Measurements from ENCODE around the gene OXSR1.

DNA sequence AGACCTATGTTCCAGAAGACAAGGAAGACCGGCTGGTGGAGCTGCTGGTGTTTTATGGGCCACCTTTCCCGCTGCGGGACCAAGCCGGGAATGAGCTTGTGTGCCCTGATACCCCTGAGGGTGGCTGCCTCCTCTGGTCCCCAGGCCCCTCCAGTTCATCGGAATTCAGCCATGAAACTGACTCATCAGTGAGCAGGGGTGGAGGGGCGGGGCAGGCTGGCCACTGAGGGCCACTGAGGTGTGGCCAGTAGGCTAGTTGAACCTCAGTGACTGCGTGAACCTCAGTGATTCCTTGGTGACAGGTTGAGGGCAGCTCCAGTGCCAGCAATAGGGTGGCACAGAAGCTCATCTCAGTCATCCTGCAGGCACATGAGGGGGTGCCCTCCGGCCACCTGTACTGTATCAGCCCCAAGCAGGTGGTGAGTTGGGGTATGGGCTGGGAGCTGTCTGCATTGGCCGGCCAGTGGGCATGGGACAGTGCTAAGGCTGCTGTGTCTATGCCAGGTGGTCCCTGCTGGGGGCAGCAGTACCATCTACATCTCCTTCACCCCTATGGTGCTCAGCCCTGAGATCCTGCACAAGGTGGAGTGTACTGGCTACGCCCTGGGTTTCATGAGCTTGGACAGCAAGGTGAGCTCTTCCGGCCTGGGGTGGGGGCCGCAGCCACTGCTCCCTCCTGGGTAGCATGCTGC, 48.7 kb upstream of the OXSR1 start:
- TF ChIP-seq KAT2A (conservative IDR thresholded peaks at IDR 0.05; ENCODE audit: control insufficient read depth, low read depth, low read length) = no peak
- TF ChIP-seq, protein P1, sequence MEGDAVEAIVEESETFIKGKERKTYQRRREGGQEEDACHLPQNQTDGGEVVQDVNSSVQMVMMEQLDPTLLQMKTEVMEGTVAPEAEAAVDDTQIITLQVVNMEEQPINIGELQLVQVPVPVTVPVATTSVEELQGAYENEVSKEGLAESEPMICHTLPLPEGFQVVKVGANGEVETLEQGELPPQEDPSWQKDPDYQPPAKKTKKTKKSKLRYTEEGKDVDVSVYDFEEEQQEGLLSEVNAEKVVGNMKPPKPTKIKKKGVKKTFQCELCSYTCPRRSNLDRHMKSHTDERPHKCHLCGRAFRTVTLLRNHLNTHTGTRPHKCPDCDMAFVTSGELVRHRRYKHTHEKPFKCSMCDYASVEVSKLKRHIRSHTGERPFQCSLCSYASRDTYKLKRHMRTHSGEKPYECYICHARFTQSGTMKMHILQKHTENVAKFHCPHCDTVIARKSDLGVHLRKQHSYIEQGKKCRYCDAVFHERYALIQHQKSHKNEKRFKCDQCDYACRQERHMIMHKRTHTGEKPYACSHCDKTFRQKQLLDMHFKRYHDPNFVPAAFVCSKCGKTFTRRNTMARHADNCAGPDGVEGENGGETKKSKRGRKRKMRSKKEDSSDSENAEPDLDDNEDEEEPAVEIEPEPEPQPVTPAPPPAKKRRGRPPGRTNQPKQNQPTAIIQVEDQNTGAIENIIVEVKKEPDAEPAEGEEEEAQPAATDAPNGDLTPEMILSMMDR (IDR thresholded peaks at IDR 0.05 in 2 of 3, conservative IDR thresholded peaks at IDR 0.05 in 1 of 3; ENCODE audit: control insufficient read depth in 2 of 3, extremely low read depth in 1 of 3, insufficient read depth in 1 of 3, low read depth in 3 of 3, low read length in 3 of 3) = 0 out of 6 replicates have a peak, but pooled peaks of 1 of the 3 experiments have one; percentile 2
- no peak for TF ChIP-seq RFX5 (IDR thresholded peaks at IDR 0.05; ENCODE audit: low read depth, low read length)
- TF ChIP-seq, protein P2, sequence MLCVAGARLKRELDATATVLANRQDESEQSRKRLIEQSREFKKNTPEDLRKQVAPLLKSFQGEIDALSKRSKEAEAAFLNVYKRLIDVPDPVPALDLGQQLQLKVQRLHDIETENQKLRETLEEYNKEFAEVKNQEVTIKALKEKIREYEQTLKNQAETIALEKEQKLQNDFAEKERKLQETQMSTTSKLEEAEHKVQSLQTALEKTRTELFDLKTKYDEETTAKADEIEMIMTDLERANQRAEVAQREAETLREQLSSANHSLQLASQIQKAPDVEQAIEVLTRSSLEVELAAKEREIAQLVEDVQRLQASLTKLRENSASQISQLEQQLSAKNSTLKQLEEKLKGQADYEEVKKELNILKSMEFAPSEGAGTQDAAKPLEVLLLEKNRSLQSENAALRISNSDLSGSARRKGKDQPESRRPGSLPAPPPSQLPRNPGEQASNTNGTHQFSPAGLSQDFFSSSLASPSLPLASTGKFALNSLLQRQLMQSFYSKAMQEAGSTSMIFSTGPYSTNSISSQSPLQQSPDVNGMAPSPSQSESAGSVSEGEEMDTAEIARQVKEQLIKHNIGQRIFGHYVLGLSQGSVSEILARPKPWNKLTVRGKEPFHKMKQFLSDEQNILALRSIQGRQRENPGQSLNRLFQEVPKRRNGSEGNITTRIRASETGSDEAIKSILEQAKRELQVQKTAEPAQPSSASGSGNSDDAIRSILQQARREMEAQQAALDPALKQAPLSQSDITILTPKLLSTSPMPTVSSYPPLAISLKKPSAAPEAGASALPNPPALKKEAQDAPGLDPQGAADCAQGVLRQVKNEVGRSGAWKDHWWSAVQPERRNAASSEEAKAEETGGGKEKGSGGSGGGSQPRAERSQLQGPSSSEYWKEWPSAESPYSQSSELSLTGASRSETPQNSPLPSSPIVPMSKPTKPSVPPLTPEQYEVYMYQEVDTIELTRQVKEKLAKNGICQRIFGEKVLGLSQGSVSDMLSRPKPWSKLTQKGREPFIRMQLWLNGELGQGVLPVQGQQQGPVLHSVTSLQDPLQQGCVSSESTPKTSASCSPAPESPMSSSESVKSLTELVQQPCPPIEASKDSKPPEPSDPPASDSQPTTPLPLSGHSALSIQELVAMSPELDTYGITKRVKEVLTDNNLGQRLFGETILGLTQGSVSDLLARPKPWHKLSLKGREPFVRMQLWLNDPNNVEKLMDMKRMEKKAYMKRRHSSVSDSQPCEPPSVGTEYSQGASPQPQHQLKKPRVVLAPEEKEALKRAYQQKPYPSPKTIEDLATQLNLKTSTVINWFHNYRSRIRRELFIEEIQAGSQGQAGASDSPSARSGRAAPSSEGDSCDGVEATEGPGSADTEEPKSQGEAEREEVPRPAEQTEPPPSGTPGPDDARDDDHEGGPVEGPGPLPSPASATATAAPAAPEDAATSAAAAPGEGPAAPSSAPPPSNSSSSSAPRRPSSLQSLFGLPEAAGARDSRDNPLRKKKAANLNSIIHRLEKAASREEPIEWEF (IDR thresholded peaks at IDR 0.05; ENCODE audit: insufficient replicate concordance, low read depth, low read length) = no peak
- TF ChIP-seq POLR2AphosphoS5 (IDR thresholded peaks at IDR 0.05; ENCODE audit: low read length) = no peak
- no peak for TF ChIP-seq NFYB (IDR thresholded peaks at IDR 0.05; ENCODE audit: insufficient read depth, low read depth, low read length)
- TF ChIP-seq SMC3 (IDR thresholded peaks at IDR 0.05; ENCODE audit: borderline replicate concordance, low read length) = no peak
- TF ChIP-seq NFIC (IDR thresholded peaks at IDR 0.05; ENCODE audit: low read depth, low read length) = no peak
- TF ChIP-seq, protein P3, sequence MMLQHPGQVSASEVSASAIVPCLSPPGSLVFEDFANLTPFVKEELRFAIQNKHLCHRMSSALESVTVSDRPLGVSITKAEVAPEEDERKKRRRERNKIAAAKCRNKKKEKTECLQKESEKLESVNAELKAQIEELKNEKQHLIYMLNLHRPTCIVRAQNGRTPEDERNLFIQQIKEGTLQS (IDR thresholded peaks at IDR 0.05; ENCODE audit: borderline replicate concordance, extremely low read depth, low read depth, low read length) = no peak
- no peak for TF ChIP-seq YY1 (IDR thresholded peaks at IDR 0.05; ENCODE audit: low read depth, low read length)
- TF ChIP-seq, protein P4, sequence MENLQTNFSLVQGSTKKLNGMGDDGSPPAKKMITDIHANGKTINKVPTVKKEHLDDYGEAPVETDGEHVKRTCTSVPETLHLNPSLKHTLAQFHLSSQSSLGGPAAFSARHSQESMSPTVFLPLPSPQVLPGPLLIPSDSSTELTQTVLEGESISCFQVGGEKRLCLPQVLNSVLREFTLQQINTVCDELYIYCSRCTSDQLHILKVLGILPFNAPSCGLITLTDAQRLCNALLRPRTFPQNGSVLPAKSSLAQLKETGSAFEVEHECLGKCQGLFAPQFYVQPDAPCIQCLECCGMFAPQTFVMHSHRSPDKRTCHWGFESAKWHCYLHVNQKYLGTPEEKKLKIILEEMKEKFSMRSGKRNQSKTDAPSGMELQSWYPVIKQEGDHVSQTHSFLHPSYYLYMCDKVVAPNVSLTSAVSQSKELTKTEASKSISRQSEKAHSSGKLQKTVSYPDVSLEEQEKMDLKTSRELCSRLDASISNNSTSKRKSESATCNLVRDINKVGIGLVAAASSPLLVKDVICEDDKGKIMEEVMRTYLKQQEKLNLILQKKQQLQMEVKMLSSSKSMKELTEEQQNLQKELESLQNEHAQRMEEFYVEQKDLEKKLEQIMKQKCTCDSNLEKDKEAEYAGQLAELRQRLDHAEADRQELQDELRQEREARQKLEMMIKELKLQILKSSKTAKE (IDR thresholded peaks at IDR 0.05; ENCODE audit: low read depth, poor library complexity, severe bottlenecking) = no peak
- TF ChIP-seq TAF1 (IDR thresholded peaks at IDR 0.05; ENCODE audit: borderline replicate concordance, low read depth, low read length) = no peak
- TF ChIP-seq CREM (IDR thresholded peaks at IDR 0.05; ENCODE audit: low read depth) = no peak

All from GM12878 (cell line).